SK-N-SH (cell line): ENCODE measurements around the gene SSR1. TPM values are rescaled to one million over a fixed set of nuclear protein-coding genes. Genes with fewer than 3 reads are reported as not detected.
"Not testable (repeated sequence)": the region's sequence is repeated elsewhere in the genome, so short reads cannot be mapped to it uniquely, and the experiment has no call there.

Experiments used
- CTCF ChIA-PET: fragments of 300-600, 350-600 bp; formaldehyde crosslinking; extraction: SDS; loops from one replicate; lab custom pipeline; 2021; lab: Yijun Ruan, JAX
- POLR2A ChIA-PET: fragments of 350-600 bp; sonication (Branson Sonifier 250); formaldehyde crosslinking; extraction: SDS; loops from one replicate; lab custom pipeline; 2020; ENCODE audit warnings: antibody characterized with exemption, inconsistent platforms; lab: Yijun Ruan, JAX
- DNase-seq: peaks from one replicate; pipeline ENCODE4 v3.0.0; 2012
- H2AFZ ChIP-seq: fragments of 200-600 bp; sonication (generic); 2 replicates; pipeline ENCODE4 v1.8.1; 2016; ENCODE audit warnings: antibody characterized with exemption, mild to moderate bottlenecking, low read depth
- H3F3A ChIP-seq: fragments of 200-600 bp; sonication (generic); replicated peaks from 2 replicates; pipeline ENCODE3; 2016; ENCODE audit warnings: antibody characterized with exemption, mild to moderate bottlenecking; ENCODE audit not compliant: insufficient read depth
- H3K27ac ChIP-seq, 2 experiments: fragments of 200-500 bp in 1 of 2; fragments of 200-600 bp in 1 of 2; sonication (Bioruptor generic) in 1 of 2; sonication (generic), shearing (Covaris generic) in 1 of 2; 2 replicates each; pipeline versions ENCODE4 v1.5.1 to v1.6.1; 2014 to 2016; ENCODE audit warnings: low read depth in 2 of 2, inconsistent platforms in 1 of 2, low read length in 1 of 2, mild to moderate bottlenecking in 1 of 2, mixed read lengths in 1 of 2
- H3K27me3 ChIP-seq: fragments of 200-600 bp; sonication (generic), shearing (Covaris generic); 2 replicates; pipeline ENCODE4 v1.6.1; 2016; ENCODE audit warnings: mixed run types; ENCODE audit not compliant: insufficient read depth
- H3K36me3 ChIP-seq, 2 experiments: fragments of 200-500 bp in 1 of 2; fragments of 200-600 bp in 1 of 2; sonication (Bioruptor generic) in 1 of 2; sonication (generic) in 1 of 2; replicated peaks in 1 of 2; 2 replicates each; pipeline versions ENCODE3 to v1.5.1; 2014 to 2016; ENCODE audit warnings: low read length in 1 of 2, mild to moderate bottlenecking in 1 of 2; ENCODE audit not compliant: insufficient read depth in 2 of 2, control insufficient read depth in 1 of 2
- H3K4me1 ChIP-seq, 2 experiments: fragments of 200-500 bp in 1 of 2; fragments of 200-600 bp in 1 of 2; sonication (Bioruptor generic) in 1 of 2; sonication (generic), shearing (Covaris generic) in 1 of 2; 2 replicates each; pipeline versions ENCODE4 v1.5.1 to v1.6.1; 2014 to 2016; ENCODE audit warnings: low read depth in 1 of 2, low read length in 1 of 2, mixed run types in 1 of 2; ENCODE audit not compliant: insufficient read depth in 2 of 2, control insufficient read depth in 1 of 2
- H3K4me2 ChIP-seq: fragments of 200-600 bp; sonication (generic), shearing (Covaris generic); 2 replicates; pipeline ENCODE4 v1.6.1; 2017; ENCODE audit warnings: mixed run types
- H3K4me3 ChIP-seq, 2 experiments: fragments of 200-500 bp in 1 of 2; fragments of 200-600 bp in 1 of 2; sonication (Bioruptor generic) in 1 of 2; sonication (generic), shearing (Covaris generic) in 1 of 2; 2 replicates each; pipeline versions ENCODE4 v1.5.1 to v1.8.1; 2014 to 2016; ENCODE audit warnings: low read depth in 2 of 2, inconsistent platforms in 1 of 2, low read length in 1 of 2, mild to moderate bottlenecking in 1 of 2, mixed read lengths in 1 of 2, moderate library complexity in 1 of 2
- H3K79me2 ChIP-seq: fragments of 200-600 bp; sonication (generic); 2 replicates; pipeline ENCODE4 v1.8.1; 2017; ENCODE audit warnings: mild to moderate bottlenecking; ENCODE audit not compliant: insufficient read depth
- H3K9ac ChIP-seq: fragments of 200-600 bp; sonication (generic); 2 replicates; pipeline ENCODE4 v1.6.1; 2017; ENCODE audit warnings: mixed run types
- H3K9me2 ChIP-seq: fragments of 200-600 bp; sonication (generic); 2 replicates; pipeline ENCODE4 v1.6.1; 2017; ENCODE audit warnings: mixed run types
- H3K9me3 ChIP-seq: fragments of 200-600 bp; sonication (generic); 2 replicates; pipeline ENCODE4 v1.6.1; 2017; ENCODE audit warnings: mixed run types, mild to moderate bottlenecking, moderate library complexity
- H4K20me1 ChIP-seq: fragments of 200-600 bp; sonication (generic); 2 replicates; pipeline ENCODE4 v1.6.1; 2017; ENCODE audit warnings: mild to moderate bottlenecking, mixed run types; ENCODE audit not compliant: insufficient read depth
- CTCF ChIP-seq: fragments of 200-600 bp; sonication (generic); IDR thresholded peaks from 2 replicates; pipeline ENCODE4 v1.6.1; 2017; ENCODE audit warnings: antibody characterized with exemption, mild to moderate bottlenecking, moderate library complexity
- ELF1 ChIP-seq: IDR thresholded peaks from 2 replicates; pipeline ENCODE4 v1.4.0; 2012
- EP300 ChIP-seq, 2 experiments: IDR thresholded peaks; 2 replicates each; pipeline versions ENCODE4 v1.4.0 to v1.6.1; 2012; ENCODE audit warnings: borderline replicate concordance in 1 of 2, low read depth in 1 of 2, low read length in 1 of 2
- GABPA ChIP-seq: IDR thresholded peaks from 2 replicates; pipeline ENCODE4 v1.4.0; 2012; ENCODE audit warnings: low read depth, mild to moderate bottlenecking
- GATA2 ChIP-seq: sonication (generic); formaldehyde crosslinking; IDR thresholded peaks from 2 replicates; pipeline ENCODE4 v1.5.0; 2020; ENCODE audit warnings: mild to moderate bottlenecking, missing genetic modification reagents
- MEF2A ChIP-seq: IDR thresholded peaks from 2 replicates; pipeline ENCODE4 v1.4.0; 2012; ENCODE audit warnings: low read depth, borderline replicate concordance
- MXI1 ChIP-seq: IDR thresholded peaks from 2 replicates; pipeline ENCODE4 v1.6.1; 2012; ENCODE audit warnings: mild to moderate bottlenecking, low read depth, low read length, improper control_type of control experiment
- NRF1 ChIP-seq: IDR thresholded peaks from 2 replicates; pipeline ENCODE4 v1.6.1; 2012; ENCODE audit warnings: low read depth, mild to moderate bottlenecking, low read length
- PBX3 ChIP-seq: IDR thresholded peaks from 2 replicates; pipeline ENCODE4; 2012
- POLR2AphosphoS5 ChIP-seq: IDR thresholded peaks from 2 replicates; pipeline ENCODE4 v1.6.1; 2012; ENCODE audit warnings: low read depth, low read length
- RAD21 ChIP-seq: IDR thresholded peaks from 2 replicates; pipeline ENCODE4 v1.6.1; 2012; ENCODE audit warnings: mild to moderate bottlenecking, low read length
- REST ChIP-seq: IDR thresholded peaks from 2 replicates; pipeline ENCODE4 v1.6.1; 2012; ENCODE audit warnings: mild to moderate bottlenecking, low read depth, low read length, moderate library complexity
- TEAD4 ChIP-seq: IDR thresholded peaks from 2 replicates; pipeline ENCODE4 v1.4.0; 2012; ENCODE audit warnings: mild to moderate bottlenecking, borderline replicate concordance; ENCODE audit not compliant: insufficient read depth
- WGBS: methylation state at CpG from one replicate; pipeline ENCODE4 v1.1.6; 2017; ENCODE audit warnings: low lambda C conversion rate; 5-methylcytosine and 5-hydroxymethylcytosine counted together
- polyA plus RNA-seq, 3 experiments: library from polyadenylated mRNA; depleted of rRNA; stranded (reverse); fragments of >200 nt; gene quantifications; 2 replicates each; pipeline ENCODE4 v1.2.3, GENCODE V29; 2012

SSR1 gene
- polyA plus RNA-seq, 1 of the 3 experiments (the other 2 are of a cell fraction): 50.7 TPM

DNA sequence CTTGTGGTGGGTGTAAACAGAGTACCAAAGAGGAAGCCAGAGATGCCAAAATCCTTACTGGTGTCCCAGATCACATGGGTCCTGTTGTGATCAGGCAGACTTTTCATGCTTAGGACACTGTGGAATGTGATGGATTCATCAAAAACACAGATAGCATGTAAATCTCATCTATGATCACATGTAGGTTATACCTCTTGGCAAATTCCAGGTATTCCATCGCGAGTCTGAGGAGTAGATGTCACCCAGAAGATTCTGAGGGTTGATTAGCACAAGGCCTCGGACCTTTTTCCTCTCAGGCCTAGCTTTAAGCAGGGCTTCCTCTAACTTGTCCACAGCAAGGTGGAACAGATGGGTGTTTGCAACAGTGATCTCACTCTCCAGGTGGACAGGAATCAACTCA is 28.3 kb upstream of the SSR1 start:
- Histone ChIP-seq H3K36me3 (no peaks in the 10 kb centered on the region), H3F3A (no peaks in the 10 kb centered on the region), H3K27me3 (no peaks in the 10 kb centered on the region; the same call in 1 of the 2 replicates), H3K79me2 (no peaks in the 10 kb centered on the region), H3K4me2 (no peak overlapping the region), H3K4me1 (peaks cover 0 to 6% of the 10 kb centered on the region in 2 experiments; a peak in 1 of 4 replicates), H3K27ac (no peak overlapping the region), H3K9me2 (no peaks in the 10 kb centered on the region), H2AFZ (no peak overlapping the region), H3K9me3 (no peaks in the 10 kb centered on the region), H4K20me1 (no peaks in the 10 kb centered on the region), H3K4me3 (no peak overlapping the region), H3K9ac (no peak overlapping the region)
- 78% methylated on average over 3 of the region's 3 CpGs for WGBS
- POLR2A ChIA-PET: no interaction called here
- no peak for DNase-seq
- CTCF ChIA-PET: interaction anchor here (1.3 kb wide), 1 partner anchor 34 kb away, joined by 3 read pairs; no protein-coding TSS in a partner anchor
- TF ChIP-seq MEF2A: no peak
- no peak for TF ChIP-seq EP300 (IDR thresholded peaks at IDR 0.05; ENCODE audit: borderline replicate concordance in 1 of 2, low read depth in 1 of 2, low read length in 1 of 2)
- no peak for TF ChIP-seq ELF1
- TF ChIP-seq NRF1: no peak

GRCh38 chr6:7339007-7339732 is 26.2 kb upstream of the SSR1 start:
- H2AFZ ChIP-seq, H3K9ac ChIP-seq, H3K4me2 ChIP-seq, H3K27ac ChIP-seq, H4K20me1 ChIP-seq, H3F3A ChIP-seq, H3K27me3 ChIP-seq, H3K36me3 ChIP-seq, H3K9me3 ChIP-seq, POLR2A ChIA-PET, H3K9me2 ChIP-seq, H3K4me1 ChIP-seq, H3K4me3 ChIP-seq, H3K79me2 ChIP-seq: not testable (repeated sequence)
- CTCF ChIA-PET: interaction anchor here (1.2 kb wide), 1 partner anchor 10 kb away, joined by 3 read pairs; no protein-coding TSS in a partner anchor
- TF ChIP-seq RAD21 (peak; percentile 28; the same call in 1 of the 2 replicates), CTCF (peak; percentile 38; the same call in 1 of the 2 replicates)
- WGBS: 62% methylated on average over 9 of the region's 14 CpGs
- peak; percentile 23 for DNase-seq

- Histone ChIP-seq H3K79me2 (no peaks in the 10 kb centered on the region), H3K9me2 (no peaks in the 10 kb centered on the region), H3K9ac (no peak overlapping the region), H3K36me3 (no peaks in the 10 kb centered on the region), H3K4me3 (no peak overlapping the region), H3K27ac (no peak overlapping the region), H3F3A (no peaks in the 10 kb centered on the region), H3K4me1 (peaks cover 0 to 6% of the 10 kb centered on the region in 2 experiments; a peak in 1 of 4 replicates), H3K4me2 (no peak overlapping the region), H2AFZ (no peak overlapping the region), H4K20me1 (no peaks in the 10 kb centered on the region), H3K27me3 (no peaks in the 10 kb centered on the region; the same call in 1 of the 2 replicates), H3K9me3 (no peaks in the 10 kb centered on the region)
- POLR2A ChIA-PET: no interaction called here
- CTCF ChIA-PET: interaction anchor here (1.2 kb wide), 1 partner anchor 9 kb away, joined by 3 read pairs; no protein-coding TSS in a partner anchor
- no peak for DNase-seq
- WGBS: 59% methylated on average over 2 of the region's 2 CpGs
- TF ChIP-seq GATA2 (CRISPR knock-in tag) (no peak), POLR2AphosphoS5 (no peak), REST (no peak), MXI1 (no peak), TEAD4 (no peak), PBX3 (no peak), GABPA (no peak), RAD21 (no peak)
These were observed 25.0 kb upstream of the SSR1 start for GRCh38 chr6:7338031-7338430.
